K562 (cell line): ENCODE data around the gene RSPH9. TPM values are rescaled to one million over a fixed set of nuclear protein-coding genes. Genes with fewer than 3 reads are reported as not detected.

Experiments
- ATAC-seq: fragments of 200-7000 bp; cut with Tn5 transposase; 3 replicates; pipeline ENCODE4 v1.9.1; 2020; ENCODE audit warnings: moderate library complexity
- BruUV-seq: library from RNA; stranded (reverse); fragments of 400-500 nt; replicated peaks from 2 replicates; lab custom pipeline; 2021; lab: Mats Ljungman, UMichigan
- CTCF ChIA-PET: fragments of 300-600 bp; formaldehyde crosslinking; extraction: SDS; loops from one replicate; lab custom pipeline; 2021; ENCODE audit warnings: low intra/inter-chr PET ratio; lab: Yijun Ruan, JAX
- POLR2A ChIA-PET: fragments of 300-600, 350-650 bp; sonication (Branson Sonifier 250); formaldehyde crosslinking; extraction: SDS; loops from one replicate; lab custom pipeline; 2021; ENCODE audit warnings: antibody characterized with exemption, inconsistent platforms; lab: Yijun Ruan, JAX
- DNase-seq, 4 experiments: peaks; one replicate each; pipeline versions ENCODE4 v3.0.0 to v3.0.0-alpha.2; 2011 to 2018; ENCODE audit warnings: low spot score in 3 of 4, mixed read lengths in 3 of 4; ENCODE audit errors: extremely low read depth in 1 of 4
- FAIRE-seq: peaks from 2 replicates; lab custom pipeline; 2011; peaks lifted over from hg19 to GRCh38; lab: Jason Lieb, UNC
- H2AFZ ChIP-seq: 2 replicates; pipeline ENCODE4 v1.6.0; 2011; ENCODE audit warnings: low read depth, low read length, control low read depth, inconsistent platforms
- H3K27ac ChIP-seq: fragments of 200-600 bp; 3 replicates; pipeline ENCODE4 v1.8.0; 2011; ENCODE audit warnings: low read depth, mild to moderate bottlenecking, control low read depth, inconsistent platforms, low read length, moderate library complexity, mixed read lengths; ENCODE audit errors: extremely low read depth
- H3K27me3 ChIP-seq, 2 experiments: fragments of 300-600 bp in 1 of 2; 2 replicates in 1 of 2; 3 replicates in 1 of 2; pipeline versions ENCODE4 v1.6.0 to v1.8.0; 2011; ENCODE audit warnings: inconsistent platforms in 2 of 2, low read length in 2 of 2, mild to moderate bottlenecking in 1 of 2, mixed read lengths in 1 of 2, moderate library complexity in 1 of 2; ENCODE audit not compliant: control insufficient read depth in 2 of 2, insufficient read depth in 2 of 2
- H3K36me3 ChIP-seq: fragments of 300-600 bp; 3 replicates; pipeline ENCODE4 v1.8.0; 2011; ENCODE audit warnings: mild to moderate bottlenecking, low read length, inconsistent platforms; ENCODE audit not compliant: control insufficient read depth, insufficient read depth
- H3K4me1 ChIP-seq, 2 experiments: fragments of 200-600 bp in 1 of 2; replicated peaks in 1 of 2; 2 replicates in 1 of 2; 3 replicates in 1 of 2; pipeline versions ENCODE4 v1.5.1 to v1.8.0; 2011; ENCODE audit warnings: inconsistent platforms in 2 of 2, low read length in 2 of 2, mild to moderate bottlenecking in 1 of 2, mixed read lengths in 1 of 2, moderate library complexity in 1 of 2; ENCODE audit not compliant: control insufficient read depth in 2 of 2, insufficient read depth in 2 of 2
- H3K4me2 ChIP-seq: 2 replicates; pipeline ENCODE4 v1.6.1; 2011; ENCODE audit warnings: low read length, control low read depth, inconsistent platforms, mixed read lengths; ENCODE audit not compliant: insufficient read depth
- H3K4me3 ChIP-seq: fragments of 200-600 bp; sonication (generic), shearing (Covaris generic); 2 replicates; pipeline ENCODE4 v1.5.1; 2016; ENCODE audit warnings: control low read depth, inconsistent platforms
- H3K79me2 ChIP-seq: fragments of 200-600 bp; 3 replicates; pipeline ENCODE4 v1.8.0; 2011; ENCODE audit warnings: low read length, inconsistent platforms; ENCODE audit not compliant: control insufficient read depth, insufficient read depth
- H3K9ac ChIP-seq, 2 experiments: 2 replicates each; pipeline versions ENCODE4 v1.6.0 to v1.6.1; 2011; ENCODE audit warnings: low read depth in 2 of 2, low read length in 2 of 2, control low read depth in 1 of 2, inconsistent platforms in 1 of 2, mild to moderate bottlenecking in 1 of 2, mixed read lengths in 1 of 2; ENCODE audit not compliant: insufficient read depth in 1 of 2
- H3K9me1 ChIP-seq: one replicate; pipeline ENCODE4 v1.6.0; 2011; ENCODE audit warnings: inconsistent platforms, mild to moderate bottlenecking, low read length, moderate library complexity; ENCODE audit not compliant: control insufficient read depth, insufficient read depth
- H3K9me3 ChIP-seq: replicated peaks from 2 replicates; pipeline ENCODE4 v1.5.1; 2011; ENCODE audit warnings: low read depth, low read length, inconsistent platforms; ENCODE audit not compliant: control insufficient read depth, insufficient read depth
- H4K20me1 ChIP-seq: replicated peaks from 2 replicates; pipeline ENCODE4 v1.6.1; 2011; ENCODE audit warnings: low read length, inconsistent platforms, mixed read lengths; ENCODE audit not compliant: control insufficient read depth, insufficient read depth
- ARNT ChIP-seq, 2 experiments: fragments of 450-650 bp; IDR thresholded peaks; 2 replicates each; pipeline ENCODE4 v1.6.1; 2016; ENCODE audit warnings: mild to moderate bottlenecking in 1 of 2
- BACH1 ChIP-seq: fragments of 200-800 bp; sonication (Bioruptor generic); IDR thresholded peaks from 2 replicates; pipeline ENCODE4 v1.6.1; 2016; ENCODE audit warnings: missing genetic modification characterization, missing compliant biosample characterization
- E2F6 ChIP-seq, 2 experiments: IDR thresholded peaks; 2 replicates each; pipeline ENCODE4 v1.6.1; 2011; ENCODE audit warnings: borderline replicate concordance in 1 of 2, control low read depth in 1 of 2, low read depth in 1 of 2, low read length in 1 of 2, mild to moderate bottlenecking in 1 of 2, mixed read lengths in 1 of 2, moderate library complexity in 1 of 2; ENCODE audit not compliant: insufficient read depth in 1 of 2, insufficient read length in 1 of 2, poor library complexity in 1 of 2, severe bottlenecking in 1 of 2; ENCODE audit errors: extremely low read depth in 1 of 2
- ELK3 ChIP-seq: fragments of 450-650 bp; formaldehyde crosslinking; IDR thresholded peaks from 2 replicates; pipeline ENCODE4 v1.4.0; 2020; ENCODE audit warnings: mild to moderate bottlenecking
- HMG20A ChIP-seq: fragments of 450-650 bp; formaldehyde crosslinking; conservative IDR thresholded peaks from 2 replicates; pipeline ENCODE4 v1.4.0; 2020; ENCODE audit warnings: mild to moderate bottlenecking, mixed read lengths
- KAT8 ChIP-seq: fragments of 450-650 bp; IDR thresholded peaks from 2 replicates; pipeline ENCODE4 v1.6.1; 2016; ENCODE audit warnings: low read depth, mild to moderate bottlenecking
- KLF6 ChIP-seq: fragments of 250-450 bp; sonication (Bioruptor Pico); IDR thresholded peaks from 2 replicates; pipeline ENCODE4 v1.4.0; 2020; ENCODE audit warnings: mild to moderate bottlenecking, moderate library complexity, borderline replicate concordance
- LEF1 ChIP-seq: fragments of 450-650 bp; IDR thresholded peaks from 2 replicates; pipeline ENCODE4 v1.6.1; 2016; ENCODE audit warnings: mild to moderate bottlenecking
- RB1 ChIP-seq: fragments of 450-650 bp; IDR thresholded peaks from 2 replicates; pipeline ENCODE4 v1.6.1; 2017; ENCODE audit warnings: low read depth, mild to moderate bottlenecking
- RBM22 ChIP-seq: fragments of 200-400 bp; formaldehyde crosslinking; IDR thresholded peaks from 2 replicates; pipeline ENCODE4 v1.6.1; 2018; ENCODE audit warnings: low read length, low read depth; ENCODE audit not compliant: poor library complexity, severe bottlenecking
- SAP30 ChIP-seq: fragments of 200-600 bp; sonication (generic); IDR thresholded peaks from 2 replicates; pipeline ENCODE4 v1.6.1; 2012; ENCODE audit warnings: borderline replicate concordance, low read depth, mild to moderate bottlenecking, moderate library complexity, low read length, control low read depth, inconsistent platforms; ENCODE audit not compliant: insufficient read depth, poor library complexity, severe bottlenecking
- TAF15 ChIP-seq: fragments of 200-400 bp; formaldehyde crosslinking; IDR thresholded peaks from 2 replicates; pipeline ENCODE4 v1.6.1; 2017; ENCODE audit warnings: mild to moderate bottlenecking, low read depth, low read length, moderate library complexity
- TFAP4 ChIP-seq: sonication (generic); formaldehyde crosslinking; IDR thresholded peaks from 2 replicates; pipeline ENCODE4 v1.8.0; 2022; ENCODE audit warnings: missing genetic modification reagents, mild to moderate bottlenecking, moderate library complexity, borderline replicate concordance
- TOE1 ChIP-seq, 2 experiments: fragments of 450-650 bp in 1 of 2; sonication (generic) in 1 of 2; formaldehyde crosslinking in 1 of 2; IDR thresholded peaks; 2 replicates each; pipeline versions ENCODE4 v1.7.1 to v1.8.0; 2016 to 2022; ENCODE audit warnings: borderline replicate concordance in 2 of 2, mild to moderate bottlenecking in 2 of 2, antibody characterized with exemption in 1 of 2, inconsistent platforms in 1 of 2, low read depth in 1 of 2, missing genetic modification reagents in 1 of 2, moderate library complexity in 1 of 2
- ZNF224 ChIP-seq: sonication (generic); formaldehyde crosslinking; IDR thresholded peaks from 2 replicates; pipeline ENCODE4 v1.8.0; 2022; ENCODE audit warnings: mild to moderate bottlenecking, missing genetic modification reagents
- ZNF444 ChIP-seq: fragments of 250-450 bp; sonication (Bioruptor Pico); IDR thresholded peaks from 2 replicates; pipeline ENCODE4 v1.4.0; 2020; ENCODE audit warnings: mild to moderate bottlenecking, moderate library complexity
- ZNF717 ChIP-seq: fragments of 250-450 bp; sonication (Bioruptor Pico); IDR thresholded peaks from 2 replicates; pipeline ENCODE4 v1.5.0; 2021
- ZNF77 ChIP-seq: fragments of 250-450 bp; sonication (Bioruptor Pico); IDR thresholded peaks from 2 replicates; pipeline ENCODE4 v1.5.0; 2020
- WGBS: fragments of 100-300 bp; shearing (Covaris generic); methylation state at CpG from one replicate; pipeline ENCODE4 v1.1.6; 2016; ENCODE audit warnings: low coverage, mixed read lengths; ENCODE audit not compliant: insufficient coverage; ENCODE audit errors: missing lambda C conversion rate; 5-methylcytosine and 5-hydroxymethylcytosine counted together
- in situ Hi-C: fragments of 300-500 bp; cut with MboI; formaldehyde crosslinking; loops from 4 replicates; pipeline ENCODE4 v1.15.0; 2018; ENCODE audit warnings: inconsistent platforms, mixed read lengths
- intact Hi-C: fragments of 100-400 bp; cut with micrococcal nuclease; formaldehyde crosslinking; loops from 2 replicates; pipeline ENCODE4 v1.14.2; 2022
- polyA plus RNA-seq, 8 experiments: library from polyadenylated mRNA; depleted of rRNA in 4 of 8; stranded (reverse) in 5 of 8; unstranded in 3 of 8; fragments of >200 nt; fragmentation: Nextera tagmentation in 2 of 8; fragmentation: Illumina TruSeq in 1 of 8; extraction: Ambion mirVana in 2 of 8; extraction: Trizol in 1 of 8; gene quantifications; 2 replicates each; pipeline versions ENCODE4 v1.2.1 to v1.2.3, GENCODE V29; 2011 to 2014; ENCODE audit warnings: inconsistent platforms in 1 of 8, missing spikeins in 1 of 8
- total RNA-seq, 7 experiments: library from RNA; depleted of rRNA in 6 of 7; stranded (reverse); fragments of >200 nt in 6 of 7; fragmentation: Illumina TruSeq in 2 of 7; extraction: Trizol in 2 of 7; gene quantifications; 2 replicates each; pipeline versions ENCODE4 v1.2.1 to v1.2.3, GENCODE V29; 2011 to 2021; ENCODE audit warnings: low replicate concordance in 1 of 7

RSPH9 gene
- total and polyA plus RNA-seq, 9 of the 15 experiments (the other 6 are each of a cell fraction or from before 2014, with no cell fraction given): 0.05 to 0.60 (median 0.39) TPM; not detected in 6

- H3K4me3 ChIP-seq: no peak overlapping the region
- ATAC-seq (peak; percentile 4), DNase-seq (no peak), FAIRE-seq (peak; percentile 61)
- H3K9ac ChIP-seq: no peak overlapping the region
- intact Hi-C loops: no loop called here
- no peaks in the 10 kb centered on the region for H3K9me3 ChIP-seq
- BruUV-seq: no TSS peak
- no peaks in the 10 kb centered on the region for H3K27me3 ChIP-seq
- ChIA-PET POLR2A (interaction anchor here (0.8 to 8.4 kb wide), 9 partner anchors 8 to 446 kb away, joined by 3 to 135 read pairs (median 4); partner anchors contain the start of genes GTPBP2 and MAD2L1BP), CTCF (no interaction called here)
- no peaks in the 10 kb centered on the region for H3K9me1 ChIP-seq
- peaks cover 57% of the 10 kb centered on the region for H3K36me3 ChIP-seq
- H3K27ac ChIP-seq: no peak overlapping the region
- H3K4me1 ChIP-seq: peaks cover 5 to 6% of the 10 kb centered on the region in 2 experiments; a peak in 3 of 5 replicates
- in situ Hi-C loops: no loop called here
- H2AFZ ChIP-seq: no peak overlapping the region
- 62% methylated on average over 9 of the region's 9 CpGs for WGBS
- H3K4me2 ChIP-seq: no peak overlapping the region; the same call in 1 of the 2 replicates
- no peaks in the 10 kb centered on the region for H3K79me2 ChIP-seq
- 0 out of 2 replicates have a peak, but pooled peaks cover 7% of the 10 kb centered on the region for H4K20me1 ChIP-seq
- TF ChIP-seq LEF1 (no peak), HMG20A (no peak), ZNF224 (CRISPR knock-in tag) (no peak), TOE1 (IDR thresholded peaks at IDR 0.05; ENCODE audit: borderline replicate concordance) (no peak), TOE1 (CRISPR knock-in tag; IDR thresholded peaks at IDR 0.05; ENCODE audit: borderline replicate concordance, low read depth) (0 out of 2 replicates have a peak, but pooled peaks have one; percentile 41), RB1 (no peak), E2F6 (IDR thresholded peaks at IDR 0.05; ENCODE audit: borderline replicate concordance in 1 of 2, extremely low read depth in 1 of 2, insufficient read depth in 1 of 2, insufficient read length in 1 of 2, low read depth in 1 of 2, low read length in 1 of 2, poor library complexity in 1 of 2, severe bottlenecking in 1 of 2) (no peak), KAT8 (no peak), ZNF717 (CRISPR knock-in tag) (no peak), KLF6 (no peak), BACH1 (tag) (no peak), ELK3 (CRISPR knock-in tag) (no peak), ZNF444 (CRISPR knock-in tag) (no peak), TAF15 (no peak), ARNT (IDR thresholded peaks at IDR 0.05) (no peak), ZNF77 (CRISPR knock-in tag) (no peak), SAP30 (no peak), TFAP4 (CRISPR knock-in tag) (no peak), RBM22 (no peak)
Measured at GRCh38 chr6:43616725-43617472, 27.9 kb upstream of the RSPH9 start.
